Measurements from ENCODE around the gene TNFRSF1A.

Gene TNFRSF1A

GRCh38 chr12:6374028-6374785, 32.3 kb upstream of the TNFRSF1A start:
- no peak overlapping the region for H3K4me3 ChIP-seq (ENCODE audit: low read depth, low read length)

GRCh38 chr12:6373022-6373787, 31.3 kb upstream of the TNFRSF1A start:
- H3K4me3 ChIP-seq (ENCODE audit: low read depth, low read length) = no peak overlapping the region
- TF ChIP-seq, protein P1, sequence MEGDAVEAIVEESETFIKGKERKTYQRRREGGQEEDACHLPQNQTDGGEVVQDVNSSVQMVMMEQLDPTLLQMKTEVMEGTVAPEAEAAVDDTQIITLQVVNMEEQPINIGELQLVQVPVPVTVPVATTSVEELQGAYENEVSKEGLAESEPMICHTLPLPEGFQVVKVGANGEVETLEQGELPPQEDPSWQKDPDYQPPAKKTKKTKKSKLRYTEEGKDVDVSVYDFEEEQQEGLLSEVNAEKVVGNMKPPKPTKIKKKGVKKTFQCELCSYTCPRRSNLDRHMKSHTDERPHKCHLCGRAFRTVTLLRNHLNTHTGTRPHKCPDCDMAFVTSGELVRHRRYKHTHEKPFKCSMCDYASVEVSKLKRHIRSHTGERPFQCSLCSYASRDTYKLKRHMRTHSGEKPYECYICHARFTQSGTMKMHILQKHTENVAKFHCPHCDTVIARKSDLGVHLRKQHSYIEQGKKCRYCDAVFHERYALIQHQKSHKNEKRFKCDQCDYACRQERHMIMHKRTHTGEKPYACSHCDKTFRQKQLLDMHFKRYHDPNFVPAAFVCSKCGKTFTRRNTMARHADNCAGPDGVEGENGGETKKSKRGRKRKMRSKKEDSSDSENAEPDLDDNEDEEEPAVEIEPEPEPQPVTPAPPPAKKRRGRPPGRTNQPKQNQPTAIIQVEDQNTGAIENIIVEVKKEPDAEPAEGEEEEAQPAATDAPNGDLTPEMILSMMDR (IDR thresholded peaks at IDR 0.05; ENCODE audit: borderline replicate concordance, insufficient read depth, low read depth, low read length) = no peak

More at GRCh38 chr12:6374028-6374785, 32.3 kb upstream of the TNFRSF1A start:
- TF ChIP-seq, protein P1 (IDR thresholded peaks at IDR 0.05; ENCODE audit: borderline replicate concordance, insufficient read depth, low read depth, low read length) = no peak

DNA sequence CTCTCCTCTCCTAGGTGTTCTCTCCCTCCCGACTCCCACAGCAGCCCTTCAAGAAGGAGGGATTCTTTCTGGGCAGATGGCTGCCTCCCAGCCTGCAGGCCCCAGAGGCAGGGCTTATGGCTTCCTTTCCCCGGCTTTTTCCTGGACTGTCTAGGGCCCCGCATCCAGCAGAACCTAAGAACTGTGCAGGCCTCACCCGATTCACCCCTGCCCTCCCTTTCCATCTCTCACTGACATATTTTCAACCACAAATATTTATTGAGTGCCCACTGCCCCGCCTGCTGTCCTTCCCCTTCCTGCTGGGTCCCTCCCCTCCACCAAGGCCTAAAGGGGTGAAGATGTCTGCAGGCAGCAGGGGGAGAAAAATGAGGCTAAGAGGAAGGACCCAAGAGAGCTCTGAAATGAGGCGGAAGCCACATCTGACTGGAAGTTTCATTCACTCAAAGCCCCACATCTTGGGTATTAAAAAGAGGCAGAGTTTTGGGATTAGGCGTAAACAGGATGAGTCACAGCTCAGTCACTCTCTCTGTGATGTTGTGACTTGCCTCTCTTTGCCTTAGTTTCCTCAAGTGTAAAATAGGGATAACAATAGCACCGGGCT, 30.6 kb upstream of the TNFRSF1A start:
- no peak overlapping the region for H3K4me3 ChIP-seq (ENCODE audit: low read depth, low read length)
- TF ChIP-seq, protein P1 (IDR thresholded peaks at IDR 0.05; ENCODE audit: borderline replicate concordance, insufficient read depth, low read depth, low read length) = no peak

GRCh38 chr12:6370994-6371754, 29.3 kb upstream of the TNFRSF1A start:
- TF ChIP-seq, protein P1 (IDR thresholded peaks at IDR 0.05; ENCODE audit: borderline replicate concordance, insufficient read depth, low read depth, low read length) = no peak
- H3K4me3 ChIP-seq (ENCODE audit: low read depth, low read length) = no peak overlapping the region

- TF ChIP-seq, protein P1 (IDR thresholded peaks at IDR 0.05; ENCODE audit: borderline replicate concordance, insufficient read depth, low read depth, low read length) = no peak
- no peak overlapping the region for H3K4me3 ChIP-seq (ENCODE audit: low read depth, low read length)
Measured at GRCh38 chr12:6370576-6370935, 28.7 kb upstream of the TNFRSF1A start.

DNA sequence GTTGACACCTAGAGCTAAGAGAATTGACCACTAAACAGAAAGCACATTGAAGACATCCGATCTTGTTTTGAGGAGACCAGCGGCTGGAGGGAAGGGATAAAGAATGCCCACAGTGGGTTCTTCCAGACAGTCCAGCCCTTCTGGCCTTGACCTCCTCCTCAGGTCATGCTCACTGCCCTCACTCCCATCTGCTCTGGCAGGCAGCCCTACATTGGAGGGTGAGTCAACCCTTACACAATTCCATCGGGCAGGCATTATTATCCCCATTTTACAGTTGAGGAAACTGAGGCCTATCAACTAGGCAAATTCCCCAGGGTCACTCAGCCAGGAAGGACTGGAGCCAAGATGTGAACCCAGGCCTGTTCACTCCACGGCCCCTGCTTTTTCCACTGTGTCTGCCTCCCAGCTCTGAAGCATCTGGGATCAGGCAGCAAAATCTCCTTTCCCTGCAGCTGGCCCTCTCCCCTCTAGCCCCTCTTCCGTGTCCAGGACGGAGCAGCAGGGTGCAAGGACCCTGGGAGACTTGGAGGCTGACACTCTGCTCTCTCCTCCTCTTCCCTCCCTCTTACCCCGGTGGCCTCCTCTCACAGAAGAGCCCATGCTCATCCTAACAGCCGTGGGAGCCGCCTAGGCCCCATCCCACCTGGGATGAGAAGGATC, 28.2 kb upstream of the TNFRSF1A start:
- TF ChIP-seq, protein P1 (IDR thresholded peaks at IDR 0.05; ENCODE audit: borderline replicate concordance, insufficient read depth, low read depth, low read length) = no peak
- no peak overlapping the region for H3K4me3 ChIP-seq (ENCODE audit: low read depth, low read length)

Measured in GM12875 (cell line).